K562 (cell line): ENCODE results near the gene TOMT. TPM values are rescaled to one million over a fixed set of nuclear protein-coding genes. Genes with fewer than 3 reads are reported as not detected.
A peak's percentile ranks its signal among the peaks of the same experiment; 100 is the strongest.

Experiments used
- BCL6 ChIP-seq: fragments of 250-450 bp; sonication (Bioruptor Pico); IDR thresholded peaks from 2 replicates; pipeline ENCODE4 v1.4.0; 2020
- CBX3 ChIP-seq, 2 experiments: IDR thresholded peaks; 1 replicate in 1 of 2; 2 replicates in 1 of 2; pipeline ENCODE4 v1.6.1; 2012; ENCODE audit warnings: inconsistent platforms in 2 of 2, low read length in 2 of 2, borderline replicate concordance in 1 of 2, control low read depth in 1 of 2
- CREB1 ChIP-seq, 2 experiments: sonication (generic) in 1 of 2; formaldehyde crosslinking in 1 of 2; IDR thresholded peaks; 2 replicates each; pipeline versions ENCODE4 v1.6.1 to v1.8.0; 2012 to 2022; ENCODE audit warnings: inconsistent platforms in 1 of 2, mild to moderate bottlenecking in 1 of 2, missing genetic modification reagents in 1 of 2, moderate library complexity in 1 of 2
- E2F8 ChIP-seq: fragments of 450-650 bp; IDR thresholded peaks from 2 replicates; pipeline ENCODE4 v1.7.1; 2018; ENCODE audit warnings: mild to moderate bottlenecking, low read depth; ENCODE audit not compliant: partially characterized antibody
- GATAD2B ChIP-seq: fragments of 450-650 bp; IDR thresholded peaks from 2 replicates; pipeline ENCODE4 v1.6.1; 2017; ENCODE audit warnings: mild to moderate bottlenecking, borderline replicate concordance
- MNT ChIP-seq, 2 experiments: fragments of 450-650 bp; conservative IDR thresholded peaks; 2 replicates each; pipeline ENCODE4 v1.6.1; 2017; ENCODE audit warnings: mild to moderate bottlenecking in 2 of 2, moderate library complexity in 2 of 2
- PRMT5 ChIP-seq: sonication (generic); formaldehyde crosslinking; IDR thresholded peaks from 2 replicates; pipeline ENCODE4 v1.5.0; 2020; ENCODE audit warnings: missing genetic modification reagents
- PRPF4 ChIP-seq: fragments of 200-400 bp; formaldehyde crosslinking; IDR thresholded peaks from one replicate; pipeline ENCODE4 v1.6.1; 2017; ENCODE audit warnings: low read length, low read depth, mild to moderate bottlenecking; ENCODE audit not compliant: insufficient read depth, poor library complexity, severe bottlenecking
- RREB1 ChIP-seq: fragments of 250-450 bp; sonication (Bioruptor Pico); IDR thresholded peaks from 2 replicates; pipeline ENCODE4 v1.4.0; 2020
- TEAD2 ChIP-seq: fragments of 450-650 bp; IDR thresholded peaks from 2 replicates; pipeline ENCODE4 v1.6.1; 2016; ENCODE audit warnings: missing genetic modification characterization, control low read depth, missing compliant biosample characterization
- ZNF282 ChIP-seq: sonication (generic); formaldehyde crosslinking; IDR thresholded peaks from 2 replicates; pipeline ENCODE4 v1.8.1; 2023; ENCODE audit warnings: missing genetic modification reagents
- ZNF444 ChIP-seq: fragments of 250-450 bp; sonication (Bioruptor Pico); IDR thresholded peaks from 2 replicates; pipeline ENCODE4 v1.4.0; 2020; ENCODE audit warnings: mild to moderate bottlenecking, moderate library complexity
- ZNF589 ChIP-seq: fragments of 200-800 bp; sonication (Bioruptor generic); IDR thresholded peaks from 2 replicates; pipeline ENCODE4 v1.6.1; 2016; ENCODE audit warnings: low read depth, missing genetic modification characterization, missing compliant biosample characterization
- polyA plus RNA-seq, 8 experiments: library from polyadenylated mRNA; depleted of rRNA in 4 of 8; stranded (reverse) in 5 of 8; unstranded in 3 of 8; fragments of >200 nt; fragmentation: Nextera tagmentation in 2 of 8; fragmentation: Illumina TruSeq in 1 of 8; extraction: Ambion mirVana in 2 of 8; extraction: Trizol in 1 of 8; gene quantifications; 2 replicates each; pipeline versions ENCODE4 v1.2.1 to v1.2.3, GENCODE V29; 2011 to 2014; ENCODE audit warnings: inconsistent platforms in 1 of 8, missing spikeins in 1 of 8
- total RNA-seq, 7 experiments: library from RNA; depleted of rRNA in 6 of 7; stranded (reverse); fragments of >200 nt in 6 of 7; fragmentation: Illumina TruSeq in 2 of 7; extraction: Trizol in 2 of 7; gene quantifications; 2 replicates each; pipeline versions ENCODE4 v1.2.1 to v1.2.3, GENCODE V29; 2011 to 2021; ENCODE audit warnings: low replicate concordance in 1 of 7
- TF ChIP-seq, protein P1 (sequence below): sonication (generic); formaldehyde crosslinking; IDR thresholded peaks from 2 replicates; pipeline ENCODE4 v1.8.1; 2023; ENCODE audit warnings: mild to moderate bottlenecking, missing genetic modification reagents

TOMT gene
- total and polyA plus RNA-seq, 9 of the 15 experiments (the other 6 are each of a cell fraction or from before 2014, with no cell fraction given) = not detected

- no peak for TF ChIP-seq PRPF4
- no peak for TF ChIP-seq CBX3 (IDR thresholded peaks at IDR 0.05; ENCODE audit: borderline replicate concordance in 1 of 2, low read length in 2 of 2)
- TF ChIP-seq E2F8 = peak; percentile 89
- no peak for TF ChIP-seq ZNF282 (CRISPR knock-in tag)
- TF ChIP-seq ZNF589 (CRISPR knock-in tag) = no peak
- no peak for TF ChIP-seq TEAD2 (tag)
- no peak; the same call in 1 of the 2 replicates for TF ChIP-seq GATAD2B
- no peak for TF ChIP-seq ZNF444 (CRISPR knock-in tag)
- no peak for TF ChIP-seq BCL6
- TF ChIP-seq RREB1 (CRISPR knock-in tag) = 0 out of 2 replicates have a peak, but pooled peaks have one; percentile 28
- peak; percentile 59 to 79; a peak in 3 of 4 replicates for TF ChIP-seq MNT (conservative IDR thresholded peaks at IDR 0.05)
- no peak for TF ChIP-seq PRMT5 (CRISPR knock-in tag)
- TF ChIP-seq CREB1 (IDR thresholded peaks at IDR 0.05) = peak; percentile 76
- TF ChIP-seq CREB1 (CRISPR knock-in tag; IDR thresholded peaks at IDR 0.05) = peak; percentile 90
- TF ChIP-seq, protein P1, sequence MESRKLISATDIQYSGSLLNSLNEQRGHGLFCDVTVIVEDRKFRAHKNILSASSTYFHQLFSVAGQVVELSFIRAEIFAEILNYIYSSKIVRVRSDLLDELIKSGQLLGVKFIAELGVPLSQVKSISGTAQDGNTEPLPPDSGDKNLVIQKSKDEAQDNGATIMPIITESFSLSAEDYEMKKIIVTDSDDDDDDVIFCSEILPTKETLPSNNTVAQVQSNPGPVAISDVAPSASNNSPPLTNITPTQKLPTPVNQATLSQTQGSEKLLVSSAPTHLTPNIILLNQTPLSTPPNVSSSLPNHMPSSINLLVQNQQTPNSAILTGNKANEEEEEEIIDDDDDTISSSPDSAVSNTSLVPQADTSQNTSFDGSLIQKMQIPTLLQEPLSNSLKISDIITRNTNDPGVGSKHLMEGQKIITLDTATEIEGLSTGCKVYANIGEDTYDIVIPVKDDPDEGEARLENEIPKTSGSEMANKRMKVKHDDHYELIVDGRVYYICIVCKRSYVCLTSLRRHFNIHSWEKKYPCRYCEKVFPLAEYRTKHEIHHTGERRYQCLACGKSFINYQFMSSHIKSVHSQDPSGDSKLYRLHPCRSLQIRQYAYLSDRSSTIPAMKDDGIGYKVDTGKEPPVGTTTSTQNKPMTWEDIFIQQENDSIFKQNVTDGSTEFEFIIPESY = no peak
These were observed 6.6 kb downstream of the TOMT start, which contains the start of gene ANAPC15 (continued) for GRCh38 chr11:72112143-72112977.
